K562 (cell line): ENCODE results near the gene CNNM2. TPM values are rescaled to one million over a fixed set of nuclear protein-coding genes. Genes with fewer than 3 reads are reported as not detected.

Experiments
- ADNP ChIP-seq: fragments of 200-800 bp; sonication (Bioruptor generic); IDR thresholded peaks from 2 replicates; pipeline ENCODE4 v1.6.1; 2016; ENCODE audit warnings: missing genetic modification characterization, missing compliant biosample characterization
- HDAC2 ChIP-seq: fragments of 450-650 bp; IDR thresholded peaks from 2 replicates; pipeline ENCODE4 v1.6.1; 2016; ENCODE audit warnings: mild to moderate bottlenecking
- POLR2B ChIP-seq: fragments of 450-650 bp; IDR thresholded peaks from 2 replicates; pipeline ENCODE4 v1.6.1; 2018; ENCODE audit warnings: low read depth; ENCODE audit not compliant: partially characterized antibody
- RAD21 ChIP-seq, 2 experiments: fragments of 250-450 bp in 1 of 2; fragments of 450-650 bp in 1 of 2; sonication (Bioruptor Pico) in 1 of 2; formaldehyde crosslinking in 1 of 2; IDR thresholded peaks in 1 of 2; conservative IDR thresholded peaks in 1 of 2; 2 replicates each; pipeline versions ENCODE4 v1.4.0 to v1.8.0; 2020 to 2022; ENCODE audit warnings: mild to moderate bottlenecking in 2 of 2, moderate library complexity in 1 of 2
- ZNF785 ChIP-seq: fragments of 250-450 bp; sonication (Bioruptor Pico); IDR thresholded peaks from 2 replicates; pipeline ENCODE4 v1.4.0; 2020; ENCODE audit warnings: mild to moderate bottlenecking
- polyA plus RNA-seq, 8 experiments: library from polyadenylated mRNA; depleted of rRNA in 4 of 8; stranded (reverse) in 5 of 8; unstranded in 3 of 8; fragments of >200 nt; fragmentation: Nextera tagmentation in 2 of 8; fragmentation: Illumina TruSeq in 1 of 8; extraction: Ambion mirVana in 2 of 8; extraction: Trizol in 1 of 8; gene quantifications; 2 replicates each; pipeline versions ENCODE4 v1.2.1 to v1.2.3, GENCODE V29; 2011 to 2014; ENCODE audit warnings: inconsistent platforms in 1 of 8, missing spikeins in 1 of 8
- total RNA-seq, 7 experiments: library from RNA; depleted of rRNA in 6 of 7; stranded (reverse); fragments of >200 nt in 6 of 7; fragmentation: Illumina TruSeq in 2 of 7; extraction: Trizol in 2 of 7; gene quantifications; 2 replicates each; pipeline versions ENCODE4 v1.2.1 to v1.2.3, GENCODE V29; 2011 to 2021; ENCODE audit warnings: low replicate concordance in 1 of 7
- TF ChIP-seq, protein P1 (sequence below): fragments of 250-450 bp; sonication (Bioruptor Pico); IDR thresholded peaks from 2 replicates; pipeline ENCODE4 v1.4.0; 2020
- TF ChIP-seq, protein P2 (sequence below): fragments of 450-650 bp; IDR thresholded peaks from 2 replicates; pipeline ENCODE4 v1.6.1; 2016; ENCODE audit warnings: low read depth, mild to moderate bottlenecking, moderate library complexity

CNNM2 gene
- total and polyA plus RNA-seq, 9 of the 15 experiments (the other 6 are each of a cell fraction or from before 2014, with no cell fraction given), result 0.21 to 5.0 (median 1.3) TPM

DNA sequence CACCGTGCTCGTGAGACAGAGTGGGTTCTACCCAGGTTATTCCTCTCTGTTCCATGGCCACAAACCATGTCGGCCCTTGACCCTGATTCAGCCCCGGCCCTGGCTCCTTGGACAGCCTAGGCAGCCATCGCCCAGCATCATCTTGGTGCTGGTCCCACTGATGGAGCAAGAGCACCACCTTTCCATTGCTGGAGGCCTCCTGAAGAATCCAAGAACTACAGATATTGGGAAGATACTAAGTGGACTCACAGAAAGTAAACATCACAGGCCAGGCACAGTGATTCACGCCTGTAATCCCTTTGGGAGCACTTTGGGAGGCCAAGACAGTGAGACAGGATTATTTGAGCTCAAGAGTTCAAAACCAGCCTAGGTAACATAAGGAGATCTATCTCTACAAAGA, 149.9 kb downstream of the CNNM2 start (continued):
- TF ChIP-seq, protein P1, sequence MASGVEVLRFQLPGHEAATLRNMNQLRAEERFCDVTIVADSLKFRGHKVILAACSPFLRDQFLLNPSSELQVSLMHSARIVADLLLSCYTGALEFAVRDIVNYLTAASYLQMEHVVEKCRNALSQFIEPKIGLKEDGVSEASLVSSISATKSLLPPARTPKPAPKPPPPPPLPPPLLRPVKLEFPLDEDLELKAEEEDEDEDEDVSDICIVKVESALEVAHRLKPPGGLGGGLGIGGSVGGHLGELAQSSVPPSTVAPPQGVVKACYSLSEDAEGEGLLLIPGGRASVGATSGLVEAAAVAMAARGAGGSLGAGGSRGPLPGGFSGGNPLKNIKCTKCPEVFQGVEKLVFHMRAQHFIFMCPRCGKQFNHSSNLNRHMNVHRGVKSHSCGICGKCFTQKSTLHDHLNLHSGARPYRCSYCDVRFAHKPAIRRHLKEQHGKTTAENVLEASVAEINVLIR (CRISPR knock-in tag), result no peak
- TF ChIP-seq RAD21 (CRISPR knock-in tag; conservative IDR thresholded peaks at IDR 0.05 in 1 of 2, IDR thresholded peaks at IDR 0.05 in 1 of 2) (peak in 1 of 2 experiments; percentile 60; a peak in 2 of 4 replicates), ADNP (tag) (no peak), HDAC2 (no peak), POLR2B (no peak), ZNF785 (no peak)
- TF ChIP-seq, protein P2, sequence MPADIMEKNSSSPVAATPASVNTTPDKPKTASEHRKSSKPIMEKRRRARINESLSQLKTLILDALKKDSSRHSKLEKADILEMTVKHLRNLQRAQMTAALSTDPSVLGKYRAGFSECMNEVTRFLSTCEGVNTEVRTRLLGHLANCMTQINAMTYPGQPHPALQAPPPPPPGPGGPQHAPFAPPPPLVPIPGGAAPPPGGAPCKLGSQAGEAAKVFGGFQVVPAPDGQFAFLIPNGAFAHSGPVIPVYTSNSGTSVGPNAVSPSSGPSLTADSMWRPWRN, result no peak
- TF ChIP-seq, all 486 proteins: peak for 4
